Esophagus squamous epithelium (tissue), 5 donors: ENCODE measurements around the gene CSRNP3. TPM values are rescaled to one million over a fixed set of nuclear protein-coding genes. Genes with fewer than 3 reads are reported as not detected.

ENCODE experiments used
- DNase-seq: peaks from one replicate; lab custom pipeline; 2025; lab: John Stamatoyannopoulos, UW
- H3K27ac ChIP-seq, 4 donors: fragments of 200-600 bp; sonication (generic); one replicate each; pipeline ENCODE4 v1.5.1; 2016 to 2019; ENCODE audit warnings: mild to moderate bottlenecking in 1 of 4
- H3K27me3 ChIP-seq, 4 donors: fragments of 200-600 bp; sonication (generic); 1 replicate in 3 of 4; 2 replicates in 1 of 4; pipeline versions ENCODE4 v1.5.1 to v1.6.0; 2017 to 2021; ENCODE audit warnings: antibody characterized with exemption in 1 of 4
- H3K36me3 ChIP-seq, 3 donors: fragments of 200-600 bp; sonication (generic); one replicate each; pipeline ENCODE4 v1.5.1; 2016 to 2019
- H3K4me1 ChIP-seq, 3 donors: fragments of 200-600 bp; sonication (generic); one replicate each; pipeline ENCODE4 v1.5.1; 2017 to 2019
- H3K4me3 ChIP-seq, 4 donors: fragments of 200-600 bp; sonication (generic); 1 replicate in 3 of 4; 2 replicates in 1 of 4; pipeline ENCODE4 v1.5.1; 2016 to 2019; ENCODE audit warnings: mild to moderate bottlenecking in 2 of 4, moderate library complexity in 1 of 4
- H3K9me3 ChIP-seq, 3 donors: fragments of 200-600 bp; sonication (generic); one replicate each; pipeline ENCODE4 v1.5.1; 2016 to 2019
- CTCF ChIP-seq, 6 experiments: fragments of 450-650 bp in 4 of 6; fragments of 200-600 bp in 2 of 6; sonication (generic) in 2 of 6; IDR thresholded peaks; one replicate each; pipeline ENCODE4 v1.5.1; 2016 to 2019; ENCODE audit warnings: antibody characterized with exemption in 6 of 6, mild to moderate bottlenecking in 4 of 6, moderate library complexity in 4 of 6
- POLR2A ChIP-seq, 4 donors: fragments of 450-650 bp; IDR thresholded peaks; one replicate each; pipeline ENCODE4 v1.6.1; 2017; ENCODE audit warnings: antibody characterized with exemption in 4 of 4, mild to moderate bottlenecking in 4 of 4, moderate library complexity in 3 of 4
- WGBS, 2 donors: methylation state at CpG; one replicate each; pipeline ENCODE4 v1.1.5; 2018; 5-methylcytosine and 5-hydroxymethylcytosine counted together
- intact Hi-C: fragments of 100-400 bp; cut with DNase I; formaldehyde crosslinking; loops from one replicate; pipeline ENCODE4 v1.15.0; 2022
- total RNA-seq, 4 donors: library from RNA; depleted of rRNA; stranded (reverse); fragments of >200 nt; gene quantifications; one replicate each; pipeline ENCODE4 v1.1.0, GENCODE V29; 2016
- donor health status: DM: yes; HTN: yes; CAD: no.

The CSRNP3 gene
- total RNA-seq, 4 donors from 2014 or later: 0.57 to 1.5 (median 0.81) TPM

- Histone ChIP-seq H3K27ac (no peak overlapping the region), H3K4me3 (no peak overlapping the region), H3K27me3 (no peaks in the 10 kb centered on the region), H3K9me3 (no peaks in the 10 kb centered on the region), H3K36me3 (no peaks in the 10 kb centered on the region), H3K4me1 (peaks cover 0 to 9% (median 0%) of the 10 kb centered on the region in 3 donors)
- WGBS, 2 donors: 68 to 75% methylated on average over 2 to 3 of the region's 4 CpGs
- intact Hi-C loops: no loop called here
- no peak for DNase-seq
- TF ChIP-seq POLR2A (IDR thresholded peaks at IDR 0.05): no peak
- TF ChIP-seq CTCF (IDR thresholded peaks at IDR 0.05): no peak
These were observed 148.4 kb downstream of the CSRNP3 start for GRCh38 chr2:165617741-165618481.

GRCh38 chr2:165618806-165619205 is 149.3 kb downstream of the CSRNP3 start:
- no peak overlapping the region for H3K4me3 ChIP-seq
- no peaks in the 10 kb centered on the region for H3K9me3 ChIP-seq
- intact Hi-C loops: no loop called here
- H3K4me1 ChIP-seq: peaks cover 0 to 9% (median 0%) of the 10 kb centered on the region in 3 donors
- 76 to 83% methylated on average over 1 of the region's 1 CpG for WGBS, 2 donors
- no peak for TF ChIP-seq POLR2A (IDR thresholded peaks at IDR 0.05)
- no peak for TF ChIP-seq CTCF (IDR thresholded peaks at IDR 0.05)
- H3K36me3 ChIP-seq: no peaks in the 10 kb centered on the region
- DNase-seq: no peak
- H3K27ac ChIP-seq: no peak overlapping the region
- no peaks in the 10 kb centered on the region for H3K27me3 ChIP-seq

GRCh38 chr2:165621086-165621560 is 151.6 kb downstream of the CSRNP3 start:
- no peaks in the 10 kb centered on the region for H3K9me3 ChIP-seq
- no peak for TF ChIP-seq CTCF (IDR thresholded peaks at IDR 0.05)
- no peak for TF ChIP-seq POLR2A (IDR thresholded peaks at IDR 0.05)
- no peak overlapping the region for H3K4me3 ChIP-seq
- H3K27ac ChIP-seq: no peak overlapping the region
- intact Hi-C loops: no loop called here
- H3K27me3 ChIP-seq: no peaks in the 10 kb centered on the region
- no peak for DNase-seq
- H3K4me1 ChIP-seq: peaks cover 0 to 9% (median 0%) of the 10 kb centered on the region in 3 donors
- H3K36me3 ChIP-seq: no peaks in the 10 kb centered on the region
- 23 to 31% methylated on average over 5 of the region's 5 CpGs for WGBS, 2 donors

- Histone ChIP-seq H3K27ac (no peak overlapping the region), H3K9me3 (no peaks in the 10 kb centered on the region), H3K4me3 (no peak overlapping the region), H3K27me3 (no peaks in the 10 kb centered on the region), H3K36me3 (no peaks in the 10 kb centered on the region), H3K4me1 (peaks cover 0 to 9% (median 0%) of the 10 kb centered on the region in 3 donors)
- DNase-seq: no peak
- intact Hi-C loops: no loop called here
- WGBS, 2 donors: 85 to 91% methylated on average over 10 of the region's 10 CpGs
- TF ChIP-seq CTCF (IDR thresholded peaks at IDR 0.05): no peak
- TF ChIP-seq POLR2A (IDR thresholded peaks at IDR 0.05): no peak
These were observed 153.7 kb downstream of the CSRNP3 start for GRCh38 chr2:165623161-165623560.

GRCh38 chr2:165623783-165624469 is 154.4 kb downstream of the CSRNP3 start:
- no peak overlapping the region for H3K4me3 ChIP-seq

More at GRCh38 chr2:165623783-165624469, 154.4 kb downstream of the CSRNP3 start:
- DNase-seq: no peak
- H3K9me3 ChIP-seq: no peaks in the 10 kb centered on the region
- H3K27ac ChIP-seq: no peak overlapping the region
- H3K36me3 ChIP-seq: no peaks in the 10 kb centered on the region
- intact Hi-C loops: no loop called here
- WGBS, 2 donors: 86 to 91% methylated on average over 6 of the region's 6 CpGs
- no peaks in the 10 kb centered on the region for H3K27me3 ChIP-seq
- TF ChIP-seq POLR2A (IDR thresholded peaks at IDR 0.05) (no peak), CTCF (IDR thresholded peaks at IDR 0.05) (no peak)
- H3K4me1 ChIP-seq: peaks cover 0 to 9% (median 0%) of the 10 kb centered on the region in 3 donors
